GM12878 (cell line): ENCODE data around the gene CCSER2. TPM values are rescaled to one million over a fixed set of nuclear protein-coding genes. Genes with fewer than 3 reads are reported as not detected.

Experiments
- ATAC-seq: fragments of 200-7000 bp; cut with Tn5 transposase; 3 replicates; pipeline ENCODE4 v1.9.1; 2020; ENCODE audit warnings: mild to moderate bottlenecking, moderate library complexity
- BruUV-seq: library from RNA; stranded (reverse); fragments of 400-500 nt; replicated peaks from 2 replicates; lab custom pipeline; 2021; lab: Mats Ljungman, UMichigan
- CTCF ChIA-PET: fragments of 300-600 bp; sonication (Branson Sonifier 250); formaldehyde crosslinking; extraction: SDS; loops from one replicate; lab custom pipeline; 2021; ENCODE audit warnings: inconsistent platforms; lab: Yijun Ruan, JAX
- POLR2A ChIA-PET: fragments of 350-600 bp; formaldehyde crosslinking; extraction: SDS; loops from one replicate; lab custom pipeline; 2021; ENCODE audit warnings: inconsistent platforms; lab: Charles Lee
- RAD21 ChIA-PET: fragments of 300-600 bp; sonication (Branson Sonifier 250); formaldehyde crosslinking; loops from one replicate; lab custom pipeline; 2023; ENCODE audit warnings: antibody characterized with exemption; ENCODE audit not compliant: unreplicated experiment; lab: Charles Lee
- SMC1A ChIA-PET: fragments of 300-600 bp; sonication (Branson Sonifier 250); formaldehyde crosslinking; loops from one replicate; lab custom pipeline; 2023; ENCODE audit not compliant: unreplicated experiment, uncharacterized antibody; lab: Charles Lee
- DNase-seq: peaks from one replicate; pipeline ENCODE4 v3.0.0-alpha.2; 2011; ENCODE audit warnings: low read depth, low spot score
- FAIRE-seq: peaks from 3 replicates; lab custom pipeline; 2011; peaks lifted over from hg19 to GRCh38; lab: Jason Lieb, UNC
- H2AFZ ChIP-seq: 2 replicates; pipeline ENCODE4 v1.6.0; 2011; ENCODE audit warnings: low read depth, low read length, control low read depth; ENCODE audit not compliant: control insufficient read depth
- H3K27ac ChIP-seq: 2 replicates; pipeline ENCODE4 v1.5.1; 2011; ENCODE audit warnings: control low read depth; ENCODE audit not compliant: control insufficient read depth, insufficient read depth
- H3K27me3 ChIP-seq, 2 experiments: replicated peaks in 1 of 2; 2 replicates each; pipeline versions ENCODE4 v1.6.0 to v1.6.1; 2011; ENCODE audit warnings: low read length in 1 of 2; ENCODE audit not compliant: control insufficient read depth in 2 of 2, insufficient read depth in 2 of 2
- H3K36me3 ChIP-seq, 2 experiments: 2 replicates each; pipeline ENCODE4 v1.5.1; 2011; ENCODE audit warnings: low read length in 1 of 2; ENCODE audit not compliant: control insufficient read depth in 2 of 2, insufficient read depth in 2 of 2
- H3K4me1 ChIP-seq: 2 replicates; pipeline ENCODE4 v1.6.1; 2011; ENCODE audit warnings: mild to moderate bottlenecking, low read length, moderate library complexity, mixed read lengths; ENCODE audit not compliant: control insufficient read depth, insufficient read depth
- H3K4me2 ChIP-seq: 2 replicates; pipeline ENCODE4 v1.6.0; 2011; ENCODE audit warnings: control low read depth; ENCODE audit not compliant: control insufficient read depth, insufficient read depth
- H3K4me3 ChIP-seq: fragments of 200-600 bp; sonication (generic); 2 replicates; pipeline ENCODE4 v1.5.1; 2016
- H3K79me2 ChIP-seq: 2 replicates; pipeline ENCODE4 v1.6.0; 2011; ENCODE audit warnings: low read length; ENCODE audit not compliant: control insufficient read depth, insufficient read depth
- H3K9ac ChIP-seq: 2 replicates; pipeline ENCODE4 v1.8.0; 2011; ENCODE audit warnings: low read length, control low read depth, mixed read lengths; ENCODE audit not compliant: control insufficient read depth, insufficient read depth
- H3K9me3 ChIP-seq: replicated peaks from 3 replicates; pipeline ENCODE4 v1.5.1; 2011; ENCODE audit warnings: mild to moderate bottlenecking, low read length; ENCODE audit not compliant: control insufficient read depth, insufficient read depth
- H4K20me1 ChIP-seq: 2 replicates; pipeline ENCODE4 v1.6.0; 2011; ENCODE audit not compliant: control insufficient read depth, insufficient read depth
- BRCA1 ChIP-seq: IDR thresholded peaks from 2 replicates; pipeline ENCODE4 v1.6.1; 2011; ENCODE audit warnings: low read depth, low read length, improper control_type of control experiment
- CBFB ChIP-seq: IDR thresholded peaks from 2 replicates; pipeline ENCODE4 v1.6.1; 2016; ENCODE audit warnings: antibody characterized with exemption, low read depth
- EGR1 ChIP-seq, 2 experiments: IDR thresholded peaks; 1 replicate in 1 of 2; 2 replicates in 1 of 2; pipeline ENCODE4 v1.6.1; 2011 to 2012; ENCODE audit warnings: low read depth in 2 of 2, low read length in 2 of 2, borderline replicate concordance in 1 of 2, mild to moderate bottlenecking in 1 of 2, moderate library complexity in 1 of 2
- ETV6 ChIP-seq, 2 experiments: fragments of 450-650 bp in 1 of 2; IDR thresholded peaks in 1 of 2; conservative IDR thresholded peaks in 1 of 2; 2 replicates each; pipeline ENCODE4 v1.6.1; 2014; ENCODE audit warnings: antibody characterized with exemption in 1 of 2, borderline replicate concordance in 1 of 2, low read depth in 1 of 2, mild to moderate bottlenecking in 1 of 2, moderate library complexity in 1 of 2
- MEF2A ChIP-seq: IDR thresholded peaks from 2 replicates; pipeline ENCODE4 v1.6.1; 2011; ENCODE audit warnings: low read depth, mild to moderate bottlenecking, low read length, moderate library complexity; ENCODE audit not compliant: insufficient read depth
- MLLT1 ChIP-seq: fragments of 450-650 bp; IDR thresholded peaks from 2 replicates; pipeline ENCODE4 v1.6.1; 2016; ENCODE audit warnings: mild to moderate bottlenecking
- NR2C1 ChIP-seq: fragments of 450-650 bp; IDR thresholded peaks from 2 replicates; pipeline ENCODE4 v1.6.1; 2017; ENCODE audit warnings: antibody characterized with exemption, mild to moderate bottlenecking, moderate library complexity
- PKNOX1 ChIP-seq: fragments of 450-650 bp; IDR thresholded peaks from 2 replicates; pipeline ENCODE4 v1.6.1; 2016; ENCODE audit warnings: mild to moderate bottlenecking
- POLR2A ChIP-seq: IDR thresholded peaks from 2 replicates; pipeline ENCODE4 v1.6.1; 2011; ENCODE audit warnings: low read depth, mild to moderate bottlenecking, low read length
- RBBP5 ChIP-seq: fragments of 200-600 bp; sonication (generic); conservative IDR thresholded peaks from 2 replicates; pipeline ENCODE4 v1.6.1; 2016
- SKIL ChIP-seq: fragments of 450-650 bp; IDR thresholded peaks from 2 replicates; pipeline ENCODE4 v1.6.1; 2017; ENCODE audit warnings: mild to moderate bottlenecking, low read depth, inconsistent platforms; ENCODE audit not compliant: poor library complexity, severe bottlenecking
- TBL1XR1 ChIP-seq: IDR thresholded peaks from 2 replicates; pipeline ENCODE4 v1.6.1; 2012; ENCODE audit warnings: low read depth, low read length, improper control_type of control experiment
- ZBTB40 ChIP-seq: fragments of 450-650 bp; IDR thresholded peaks from 2 replicates; pipeline ENCODE4 v1.6.1; 2016; ENCODE audit warnings: mild to moderate bottlenecking, moderate library complexity, borderline replicate concordance
- WGBS: methylation state at CpG from one replicate; pipeline ENCODE4 v1.1.6; 2016; ENCODE audit warnings: low lambda C conversion rate; ENCODE audit not compliant: insufficient replicate concordance, insufficient coverage; ENCODE audit errors: missing lambda C conversion rate; 5-methylcytosine and 5-hydroxymethylcytosine counted together
- in situ Hi-C: fragments of 300-500 bp; cut with MboI; formaldehyde crosslinking; loops from 9 replicates; pipeline ENCODE4 v1.14.3; 2018; ENCODE audit warnings: mixed read lengths
- intact Hi-C: fragments of 100-400 bp; cut with micrococcal nuclease; formaldehyde crosslinking; loops from one replicate; pipeline ENCODE4 v1.14.2; 2022; ENCODE audit not compliant: unreplicated experiment
- polyA plus RNA-seq, 11 experiments: library from polyadenylated mRNA; depleted of rRNA in 4 of 11; unstranded in 6 of 11; stranded (reverse) in 5 of 11; fragments of >200 nt; fragmentation: Nextera tagmentation in 4 of 11; fragmentation: Illumina TruSeq in 1 of 11; extraction: Ambion mirVana in 4 of 11; extraction: Trizol in 1 of 11; gene quantifications; 1 replicate in 1 of 11; 2 replicates in 10 of 11; pipeline versions ENCODE4 v1.2.1 to v1.2.3, GENCODE V29; 2011 to 2016; ENCODE audit warnings: inconsistent platforms in 2 of 11, missing spikeins in 2 of 11, low read depth in 1 of 11
- total RNA-seq, 4 experiments: library from RNA; depleted of rRNA in 3 of 4; stranded (reverse); fragments of >200 nt in 3 of 4; fragmentation: Illumina TruSeq in 1 of 4; extraction: Trizol in 1 of 4; gene quantifications; 2 replicates each; pipeline versions ENCODE4 v1.2.1 to v1.2.3, GENCODE V29; 2013 to 2021

Gene CCSER2
- total and polyA plus RNA-seq, 10 of the 15 experiments (the other 5 are each of a cell fraction or from before 2014, with no cell fraction given) = 4.7 to 18.8 (median 13.2) TPM

DNA sequence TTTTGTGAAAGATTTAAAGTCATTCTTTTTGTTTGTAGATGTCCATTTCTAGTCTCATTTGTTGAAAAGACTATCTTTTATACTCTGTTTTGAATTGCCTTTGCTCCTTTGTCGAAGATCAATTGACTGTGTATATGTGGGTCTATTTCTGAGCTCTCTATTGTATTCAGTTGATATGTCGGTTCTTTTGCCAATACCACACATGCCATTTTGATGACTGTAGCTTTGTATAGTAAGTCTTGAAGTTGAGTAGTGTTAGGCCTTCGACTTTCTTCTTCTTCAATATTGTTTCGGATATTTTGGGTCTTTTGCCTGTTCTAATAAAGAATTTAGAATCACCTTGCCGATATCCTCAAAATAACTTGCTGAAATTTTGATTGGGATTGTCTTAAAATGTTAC lies 104.5 kb downstream of the CCSER2 start:
- no peak overlapping the region for H3K27ac ChIP-seq
- FAIRE-seq (no peak), ATAC-seq (no peak), DNase-seq (no peak)
- WGBS = 95% methylated on average over 5 of the region's 5 CpGs
- in situ Hi-C loops = no loop called here
- no peaks in the 10 kb centered on the region for H3K4me1 ChIP-seq
- TF ChIP-seq MEF2A (no peak), RBBP5 (no peak), POLR2A (no peak), ZBTB40 (no peak), MLLT1 (no peak), EGR1 (IDR thresholded peaks at IDR 0.05; ENCODE audit: borderline replicate concordance in 1 of 2, low read depth in 2 of 2, low read length in 2 of 2) (no peak), BRCA1 (no peak), TBL1XR1 (no peak), PKNOX1 (no peak), ETV6 (conservative IDR thresholded peaks at IDR 0.05 in 1 of 2, IDR thresholded peaks at IDR 0.05 in 1 of 2; ENCODE audit: borderline replicate concordance in 1 of 2, low read depth in 1 of 2) (no peak), SKIL (no peak), CBFB (no peak), NR2C1 (no peak)
- intact Hi-C loops = no loop called here
- ChIA-PET POLR2A (no interaction called here), RAD21 (no interaction called here), CTCF (interaction anchor here (1.4 to 6.3 kb wide), 3 partner anchors 81 to 166 kb away, joined by 3 to 109 read pairs (median 4); no protein-coding TSS in a partner anchor), SMC1A (interaction anchor here (0.9 to 6.3 kb wide), 2 partner anchors 104 to 165 kb away, joined by 3 to 72 read pairs; no protein-coding TSS in a partner anchor)
- no peaks in the 10 kb centered on the region for H3K79me2 ChIP-seq
- no peaks in the 10 kb centered on the region for H3K9me3 ChIP-seq
- no peak overlapping the region for H3K4me3 ChIP-seq
- no peak overlapping the region for H2AFZ ChIP-seq
- H3K4me2 ChIP-seq = no peak overlapping the region
- H3K9ac ChIP-seq = no peak overlapping the region
- H3K36me3 ChIP-seq = no peaks in the 10 kb centered on the region
- BruUV-seq = no TSS peak
- H4K20me1 ChIP-seq = no peaks in the 10 kb centered on the region
- H3K27me3 ChIP-seq = no peaks in the 10 kb centered on the region
